Hematopoietic multipotent progenitor cell treated with erythropoietin and hydrocortisone succinate and interleukin-3 and kit ligand, for 6 days (in vitro differentiated cells): ENCODE measurements around the gene PLXNA1.

Experiments used
- DNase-seq: peaks from one replicate; pipeline ENCODE4 v3.0.0-alpha.2; 2015

PLXNA1 gene

GRCh38 chr3:127026036-127026435 lies 43.1 kb downstream of the PLXNA1 start:
- no peak for DNase-seq

DNA sequence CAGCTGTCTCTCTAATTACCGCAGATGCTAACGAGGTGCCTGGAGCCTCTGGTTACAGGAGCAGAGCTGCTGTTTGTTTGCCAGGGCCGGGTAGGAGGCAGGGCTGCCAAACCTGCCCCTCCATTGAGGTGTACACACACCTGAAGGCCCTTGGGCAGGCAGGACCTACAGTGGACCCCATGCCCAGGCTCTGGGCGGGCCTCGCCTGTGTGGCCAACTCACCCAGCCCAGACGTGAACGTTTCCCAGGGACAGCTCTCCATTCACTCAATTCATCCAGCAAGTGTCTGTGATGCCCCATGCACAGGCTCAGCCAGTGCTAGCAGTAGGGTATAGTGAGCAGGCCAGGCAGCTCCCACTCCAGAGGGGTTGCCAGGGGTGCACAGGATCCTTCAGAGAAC lies 43.7 kb downstream of the PLXNA1 start:
- no peak for DNase-seq

GRCh38 chr3:127027061-127027735 lies 44.3 kb downstream of the PLXNA1 start:
- no peak for DNase-seq

DNA sequence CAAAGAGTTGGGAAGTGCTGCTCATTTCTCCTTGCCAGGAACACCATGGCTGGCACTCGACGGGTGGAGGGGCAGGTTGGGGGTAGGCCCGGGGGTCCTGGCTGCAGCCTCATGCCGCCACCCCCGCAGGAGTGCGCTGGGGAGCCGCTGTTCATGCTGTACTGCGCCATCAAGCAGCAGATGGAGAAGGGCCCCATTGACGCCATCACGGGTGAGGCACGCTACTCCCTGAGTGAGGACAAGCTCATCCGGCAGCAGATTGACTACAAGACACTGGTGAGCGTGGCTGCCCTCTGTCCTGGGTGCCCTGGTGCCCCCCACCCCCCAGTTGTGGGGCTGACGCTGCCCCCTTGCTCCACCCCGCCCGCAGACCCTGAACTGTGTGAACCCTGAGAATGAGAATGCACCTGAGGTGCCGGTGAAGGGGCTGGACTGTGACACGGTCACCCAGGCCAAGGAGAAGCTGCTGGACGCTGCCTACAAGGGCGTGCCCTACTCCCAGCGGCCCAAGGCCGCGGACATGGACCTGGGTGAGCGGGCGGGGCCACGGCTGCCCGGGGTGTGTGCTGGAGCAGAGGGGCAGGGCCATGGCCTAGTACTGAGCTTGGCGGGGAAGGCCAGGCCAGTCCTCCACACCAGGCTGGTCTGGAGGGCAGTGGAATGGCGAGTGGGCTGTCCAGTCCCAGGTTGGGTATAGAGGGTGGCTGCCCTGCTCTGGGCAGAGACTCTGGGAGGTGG lies 45.1 kb downstream of the PLXNA1 start:
- no peak for DNase-seq

DNA sequence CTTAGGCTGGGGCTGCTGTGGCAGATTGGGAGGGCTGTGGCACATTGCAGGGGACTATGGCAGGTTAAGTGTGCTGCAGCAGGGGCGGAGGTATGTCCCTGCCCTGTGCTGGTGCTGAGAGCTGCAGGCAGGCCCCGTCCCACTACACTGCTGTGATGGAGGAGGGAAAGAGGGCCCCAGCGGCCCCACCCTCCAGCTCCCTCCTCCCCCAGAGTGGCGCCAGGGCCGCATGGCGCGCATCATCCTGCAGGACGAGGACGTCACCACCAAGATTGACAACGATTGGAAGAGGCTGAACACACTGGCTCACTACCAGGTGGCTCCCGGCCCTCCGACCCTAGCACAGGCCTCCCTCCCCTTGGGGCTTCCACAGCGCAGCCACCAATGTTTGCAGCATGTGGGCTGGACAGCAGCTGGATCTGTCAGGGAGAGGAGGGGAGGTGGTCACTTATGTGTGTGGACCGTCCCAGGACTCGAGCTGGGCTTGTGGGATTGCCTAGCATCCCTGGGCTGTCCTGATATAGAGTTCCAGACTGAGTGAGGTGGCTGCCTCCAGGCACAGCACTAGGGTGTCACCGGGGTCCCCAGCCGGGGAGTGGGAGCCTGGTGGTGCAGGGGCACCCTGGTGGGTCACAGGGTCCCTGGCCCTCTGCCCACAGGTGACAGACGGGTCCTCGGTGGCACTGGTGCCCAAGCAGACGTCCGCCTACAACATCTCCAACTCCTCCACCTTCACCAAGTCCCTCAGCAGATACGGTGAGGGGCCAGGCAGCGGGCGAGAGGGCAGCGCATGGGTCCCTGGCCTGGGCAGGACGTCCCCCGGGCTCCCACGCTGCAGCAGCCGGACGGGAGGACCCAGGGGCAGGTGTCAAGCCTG lies 46.1 kb downstream of the PLXNA1 start:
- no peak for DNase-seq

GRCh38 chr3:127029658-127030507 lies 47.0 kb downstream of the PLXNA1 start:
- DNase-seq, result no peak

- no peak for DNase-seq
These were observed 47.8 kb downstream of the PLXNA1 start for GRCh38 chr3:127030508-127031412.

DNA sequence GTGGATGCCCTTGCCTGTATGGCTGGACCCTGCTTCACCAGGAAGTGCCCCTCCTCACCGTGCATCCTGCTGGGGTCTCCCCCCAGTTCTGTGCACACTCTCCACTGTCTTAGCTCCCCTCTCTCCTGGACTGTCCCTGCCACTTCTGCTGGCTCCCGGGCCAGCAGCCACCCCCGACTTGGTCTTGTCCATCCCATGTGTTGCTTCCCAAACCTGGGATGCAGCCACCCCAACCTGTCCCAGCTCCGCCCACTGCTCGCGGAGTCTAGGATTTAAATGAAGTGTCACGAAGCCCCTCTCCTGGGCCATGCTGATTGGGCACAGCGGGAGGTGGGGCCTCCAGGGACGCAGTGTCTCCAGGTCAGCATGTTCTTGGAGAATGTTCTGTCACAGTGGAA lies 48.5 kb downstream of the PLXNA1 start:
- DNase-seq, result no peak

- no peak for DNase-seq
These were observed 48.9 kb downstream of the PLXNA1 start for GRCh38 chr3:127031845-127032244.

- DNase-seq, result no peak
These were observed 49.5 kb downstream of the PLXNA1 start for GRCh38 chr3:127032296-127032990.
